T-helper 22 cell (primary cell): ENCODE data around the gene DDB1.

Experiments
- DNase-seq: peaks from one replicate; pipeline ENCODE4 v3.0.0-alpha.2; 2020; ENCODE audit warnings: low read depth

The DDB1 gene

DNA sequence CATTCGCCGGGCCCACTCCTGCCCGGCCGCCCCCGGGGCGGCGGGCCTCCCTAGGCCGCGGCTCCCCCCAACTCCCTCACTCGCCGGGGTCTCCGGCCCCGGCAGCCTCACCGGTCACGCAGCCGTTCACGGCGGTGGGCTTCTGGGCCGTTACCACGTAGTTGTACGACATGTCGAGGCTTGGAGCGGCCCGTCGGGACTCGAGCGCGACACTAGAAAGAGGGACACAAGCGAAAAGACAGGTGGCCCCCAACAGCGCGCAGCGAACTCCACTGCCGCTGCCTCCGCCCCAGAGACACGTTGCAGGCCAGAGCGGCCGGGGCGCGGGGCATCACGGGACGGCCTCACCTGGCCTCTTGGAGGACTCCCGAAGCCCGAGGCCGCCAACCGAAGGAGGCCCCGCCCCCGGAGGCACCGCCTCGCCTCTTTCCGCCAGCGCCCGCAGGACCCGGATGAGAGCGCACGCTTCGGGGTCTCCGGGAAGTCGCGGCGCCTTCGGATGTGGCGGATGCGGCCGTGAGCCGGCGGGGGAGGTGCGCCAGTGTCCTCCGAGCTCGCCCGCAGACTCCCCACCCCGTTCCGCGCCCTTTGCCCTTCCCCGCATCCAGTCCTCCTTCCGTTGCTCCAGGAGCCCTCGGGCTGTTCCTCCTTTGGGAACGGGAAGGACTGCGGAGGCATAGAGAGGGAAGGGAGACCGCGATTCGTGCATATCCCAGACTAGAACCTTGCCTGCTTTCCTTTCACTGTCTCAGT, at the start of gene DDB1, which contains the start of gene TKFC:
DDB1 (minus strand) TSS at position 309 of the 753 bp plus-strand sequence; CDS start at position 172, 137 bp downstream.
TKFC (plus strand) TSS at position 432 of the 753 bp plus-strand sequence. CDS start 1,501 bp downstream, outside the sequence.
- peak; percentile 95 for DNase-seq

DNA sequence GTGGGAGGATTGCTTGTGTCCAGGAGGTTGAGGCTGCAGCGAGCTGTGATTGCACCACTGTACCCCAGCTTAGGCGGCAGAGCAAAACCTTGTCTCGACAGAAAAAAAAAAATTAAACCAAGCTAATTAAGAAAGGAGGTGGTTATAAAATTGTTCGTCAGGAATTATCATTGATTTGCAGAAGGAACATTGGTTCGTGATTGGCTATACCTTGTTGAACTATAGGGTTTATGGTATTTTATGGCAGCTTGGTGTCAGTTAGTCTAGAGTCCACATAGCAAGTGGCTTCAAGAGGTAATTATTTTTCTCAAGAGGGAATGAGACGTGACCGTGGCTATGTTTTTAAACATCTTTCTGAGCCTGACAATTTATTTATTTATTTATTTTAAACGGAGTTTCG, 48.0 kb upstream of the DDB1 start:
- no peak for DNase-seq

DNA sequence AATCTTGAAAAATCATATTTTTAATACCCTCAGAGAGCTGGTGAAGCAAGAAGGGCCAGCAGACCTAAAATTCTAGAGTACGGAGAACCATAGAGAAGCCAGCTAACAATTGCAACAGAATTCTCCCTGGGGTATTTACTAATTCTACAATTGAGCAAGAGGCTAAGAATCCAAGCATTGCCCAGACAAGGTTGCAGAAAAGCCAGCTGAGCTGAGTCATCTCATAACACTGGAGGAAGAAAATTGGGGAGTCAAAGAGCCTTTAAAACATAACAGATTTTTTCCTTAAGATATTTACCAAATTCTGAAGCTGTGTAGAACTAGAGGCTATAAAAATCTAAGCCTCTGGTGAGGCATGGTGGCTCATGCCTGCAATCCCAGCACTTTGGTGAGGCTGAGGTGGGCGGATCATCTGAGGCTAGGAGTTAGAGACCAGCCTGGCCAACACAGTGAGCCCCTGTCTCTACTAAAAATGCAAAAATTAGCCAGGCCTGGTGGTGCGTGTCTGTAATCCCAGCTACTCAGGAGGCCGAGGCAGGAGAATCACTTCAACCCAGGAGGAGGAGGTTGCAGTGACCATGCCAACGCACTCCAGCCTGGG, 45.9 kb upstream of the DDB1 start:
- DNase-seq, result no peak

DNA sequence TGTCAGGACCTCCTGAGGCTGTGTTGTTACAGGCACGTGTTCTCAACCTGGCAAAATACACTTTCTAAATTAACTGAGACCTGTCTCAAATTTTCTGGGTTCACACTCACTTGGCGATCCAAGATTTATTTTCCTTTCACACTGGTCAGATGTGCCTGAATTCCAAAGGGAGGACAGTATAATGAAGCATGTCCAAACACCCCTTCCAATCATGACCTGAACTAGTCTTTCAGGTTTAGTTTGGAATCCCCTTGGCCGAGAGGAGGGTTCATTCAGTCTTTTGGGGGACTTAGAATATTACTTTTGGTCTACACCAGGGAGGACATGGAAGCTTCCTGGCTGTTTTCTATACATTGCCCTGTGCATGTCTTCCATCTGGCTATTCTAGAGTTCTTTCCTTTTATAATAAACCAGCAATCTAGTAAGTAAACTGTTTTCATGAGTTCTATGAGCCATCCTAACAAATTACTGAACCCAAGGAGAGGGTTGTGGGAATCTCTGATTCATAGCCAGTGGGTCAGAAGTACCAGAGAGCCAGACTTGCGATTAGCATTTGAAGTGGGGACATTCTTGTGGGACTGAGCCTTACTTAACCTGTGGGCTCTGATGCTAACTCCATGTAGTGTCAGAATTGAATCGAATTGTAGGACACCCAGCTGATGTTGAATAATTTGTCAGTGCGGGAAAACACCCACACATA, 44.7 kb upstream of the DDB1 start:
- DNase-seq, result no peak

DNA sequence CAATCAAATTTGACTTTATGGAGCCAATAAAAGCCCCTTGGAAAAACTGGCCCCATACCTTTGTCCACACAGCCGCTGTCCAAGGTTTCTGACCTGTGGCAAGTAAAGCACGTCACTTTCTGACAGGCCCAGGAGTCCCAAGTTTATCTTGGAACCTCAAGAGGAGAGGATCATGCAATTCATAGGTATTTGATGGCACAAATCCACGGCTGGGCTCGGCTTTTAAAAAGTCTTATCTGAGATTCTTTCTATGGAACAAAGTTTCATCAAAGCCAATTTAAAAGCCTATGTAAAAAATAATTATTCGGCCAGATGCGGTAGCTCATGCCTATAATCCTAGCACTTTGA, 42.8 kb upstream of the DDB1 start:
- DNase-seq, result no peak

DNA sequence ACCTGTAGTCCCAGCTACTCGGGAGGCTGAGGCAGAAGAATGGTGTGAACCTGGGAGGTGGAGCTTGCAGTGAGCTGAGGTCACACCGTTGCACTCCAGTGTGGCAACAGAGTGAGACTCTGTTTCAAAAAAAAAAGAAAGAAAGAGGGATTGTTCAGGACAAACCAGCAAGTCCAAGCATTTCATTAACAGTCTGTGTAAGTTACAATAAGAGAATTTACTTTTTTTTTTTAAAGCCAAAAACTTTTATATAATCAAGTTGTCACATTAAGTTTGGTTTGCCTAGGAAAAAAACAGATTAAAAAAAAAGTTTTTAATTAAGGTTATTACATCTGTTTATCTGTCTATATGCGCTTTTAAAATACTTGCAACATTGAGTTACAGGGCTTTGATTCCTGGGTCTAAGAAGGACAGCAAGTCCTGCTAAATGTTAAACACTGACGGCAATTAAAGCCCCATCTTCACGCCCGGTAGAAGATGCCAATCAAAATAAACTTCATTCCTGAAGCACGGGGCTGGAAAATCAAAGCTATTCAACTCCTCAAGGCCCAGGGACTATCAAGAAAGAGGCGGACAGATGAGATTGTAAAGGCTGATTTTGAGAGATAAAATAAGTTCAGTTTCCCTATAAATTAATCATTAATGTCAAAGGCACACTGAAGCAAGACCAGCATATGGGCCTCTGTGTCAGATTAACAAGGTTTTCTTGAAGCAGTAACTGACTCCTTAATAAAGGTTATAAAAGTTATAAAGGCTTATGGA, 39.9 kb upstream of the DDB1 start:
- DNase-seq, result no peak

DNA sequence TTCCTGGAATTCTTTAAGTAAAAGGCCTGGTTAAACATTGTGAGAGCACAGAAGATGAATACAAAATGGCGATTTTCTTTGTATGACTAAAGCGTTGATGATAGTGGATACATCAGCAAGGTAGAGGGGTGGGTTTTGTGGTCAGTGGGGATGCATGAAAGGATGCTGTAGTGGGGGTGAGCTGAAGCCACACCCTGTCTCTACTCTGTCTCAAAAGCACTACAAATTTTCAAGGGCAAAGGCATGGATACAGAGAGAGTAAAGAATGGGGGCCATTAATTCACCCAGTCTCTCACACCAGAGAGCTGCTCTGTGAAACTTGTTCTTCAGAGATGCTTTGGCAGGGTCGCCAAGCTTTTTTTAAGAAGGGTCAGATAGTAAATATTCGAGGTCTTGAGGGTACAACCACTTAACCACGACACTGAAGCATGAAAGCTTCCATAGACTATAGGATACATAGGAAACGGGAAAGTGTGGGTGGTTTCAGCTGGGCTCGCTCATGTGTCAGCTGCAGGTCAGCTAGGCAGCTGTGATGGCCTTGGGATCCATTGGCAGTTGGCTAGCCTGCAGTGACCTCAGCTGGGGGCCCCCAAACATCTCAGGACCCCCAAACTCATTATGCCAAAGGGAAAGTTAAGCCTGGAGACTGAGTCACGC, 37.6 kb upstream of the DDB1 start:
- DNase-seq, result no peak

DNA sequence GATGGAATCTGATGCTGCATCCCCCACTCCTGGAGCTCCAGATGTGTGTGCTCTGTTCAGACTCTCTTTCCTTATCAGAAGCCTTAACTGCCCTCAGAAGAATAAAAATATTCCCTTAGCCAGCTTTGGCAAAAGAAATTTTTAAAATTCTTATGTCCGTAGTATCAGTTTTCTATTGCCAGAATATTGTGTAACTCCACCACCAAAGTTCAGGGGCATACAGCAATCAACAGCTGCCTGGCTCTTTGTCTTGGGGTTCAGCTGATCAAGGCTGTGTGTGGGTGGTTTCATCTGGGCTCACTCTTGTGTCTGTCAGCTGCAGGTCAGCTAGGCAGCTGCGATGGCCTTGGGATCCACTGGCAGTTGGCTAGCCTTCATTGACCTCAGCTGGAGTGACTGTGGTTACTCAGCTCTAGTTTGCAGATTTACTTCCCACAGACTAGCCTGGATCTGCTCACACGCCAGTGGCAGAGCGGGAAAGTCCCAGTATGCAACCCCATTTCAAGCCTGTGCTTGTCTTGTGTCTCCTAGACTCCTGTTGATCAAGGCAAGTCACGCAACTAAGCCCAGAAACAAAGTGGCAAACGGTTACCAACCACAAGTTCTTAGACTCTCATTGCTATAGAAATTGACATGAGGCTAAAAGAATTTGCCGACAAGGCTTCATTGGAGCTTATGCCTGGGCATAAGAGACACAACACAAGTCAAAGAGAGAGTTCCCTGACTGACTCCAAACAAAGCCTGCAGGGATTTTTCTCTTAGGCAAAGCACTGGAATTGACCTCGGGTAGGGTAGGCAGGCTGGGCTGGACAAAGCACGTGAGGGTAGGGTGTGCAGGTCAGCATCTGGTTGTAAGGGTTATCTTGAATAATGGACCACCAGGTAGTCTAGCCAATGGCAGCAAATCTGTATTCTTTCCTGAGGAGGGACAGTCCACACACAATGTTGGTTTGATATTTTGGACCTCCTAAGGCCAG, 36.8 kb upstream of the DDB1 start:
- no peak for DNase-seq

DNA sequence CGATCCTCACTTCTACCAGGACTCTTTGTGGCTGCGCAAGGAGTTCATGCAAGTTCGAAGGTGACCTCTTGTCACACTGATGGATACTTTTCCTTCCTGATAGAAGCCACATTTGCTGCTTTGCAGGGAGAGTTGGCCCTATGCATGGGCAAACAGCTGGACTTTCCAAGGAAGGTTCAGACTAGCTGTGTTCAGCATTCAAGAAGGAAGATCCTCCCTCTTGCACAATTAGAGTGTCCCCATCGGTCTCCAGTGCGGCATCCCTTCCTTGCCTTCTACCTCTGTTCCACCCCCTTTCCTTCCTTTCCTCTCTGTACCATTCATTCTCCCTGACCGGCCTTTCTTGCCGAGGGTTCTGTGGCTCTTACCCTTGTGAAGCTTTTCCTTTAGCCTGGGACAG, 35.7 kb upstream of the DDB1 start:
- no peak for DNase-seq

DNA sequence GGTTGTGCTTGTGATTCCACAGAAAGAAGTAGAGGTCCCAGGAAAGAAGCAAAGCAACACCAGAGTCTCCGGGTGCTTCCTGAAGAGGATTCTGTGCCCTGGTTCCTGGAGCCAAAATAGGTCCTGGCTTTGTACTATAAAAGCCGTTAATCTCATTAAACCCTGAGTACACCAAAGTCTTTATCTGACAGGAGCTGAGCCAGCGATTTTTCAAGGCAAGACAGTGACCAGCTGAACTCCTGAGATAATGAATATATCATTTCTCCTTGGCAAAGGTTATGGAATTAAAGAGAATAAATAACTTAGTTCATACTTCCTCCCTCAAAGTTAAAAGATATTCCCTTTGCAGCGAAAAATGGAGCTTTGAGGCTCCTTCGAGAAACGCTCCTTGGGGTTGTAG, 34.5 kb upstream of the DDB1 start:
- no peak for DNase-seq

DNA sequence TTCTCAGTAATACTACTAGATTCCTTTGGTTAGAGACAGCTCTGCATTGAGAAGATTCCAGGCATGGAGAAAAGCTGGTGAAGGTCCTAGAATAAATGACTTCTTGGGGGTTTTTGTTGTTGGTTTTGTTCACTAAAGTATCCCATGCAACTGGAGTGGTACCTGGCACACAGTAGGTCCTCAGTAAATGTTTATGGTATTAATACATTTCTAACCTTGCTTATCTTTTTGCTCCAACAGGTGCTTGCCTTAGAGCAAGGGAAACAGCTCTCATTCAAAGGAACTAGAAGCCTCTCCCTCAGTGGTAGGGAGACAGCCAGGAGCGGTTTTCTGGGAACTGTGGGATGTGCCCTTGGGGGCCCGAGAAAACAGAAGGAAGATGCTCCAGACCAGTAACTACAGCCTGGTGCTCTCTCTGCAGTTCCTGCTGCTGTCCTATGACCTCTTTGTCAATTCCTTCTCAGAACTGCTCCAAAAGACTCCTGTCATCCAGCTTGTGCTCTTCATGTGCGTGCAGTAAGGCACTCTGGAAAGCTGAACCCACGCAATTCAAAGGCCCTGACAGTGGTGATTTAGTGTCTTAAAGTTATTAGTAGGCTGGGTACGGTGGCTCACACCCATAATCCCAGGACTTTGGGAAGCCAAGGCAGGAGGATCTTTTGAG, 31.2 kb upstream of the DDB1 start:
- no peak for DNase-seq

DNA sequence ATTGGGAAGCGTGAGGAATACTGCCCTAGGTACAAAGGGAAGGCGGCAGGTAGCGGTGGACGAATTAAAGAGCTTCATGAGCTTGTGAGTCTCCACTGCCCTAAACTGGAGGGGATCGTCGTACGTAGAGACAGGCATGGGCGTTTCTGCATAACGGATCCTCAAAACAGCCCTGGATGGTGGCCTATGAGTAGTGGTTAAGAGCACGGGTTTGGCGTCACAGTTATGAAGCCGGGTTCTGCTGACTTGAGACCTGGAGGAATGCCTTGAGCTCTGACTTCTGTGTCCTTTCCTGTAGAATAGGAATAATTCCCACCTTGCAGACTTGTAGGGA, 29.6 kb upstream of the DDB1 start:
- peak; percentile 7 for DNase-seq

DNA sequence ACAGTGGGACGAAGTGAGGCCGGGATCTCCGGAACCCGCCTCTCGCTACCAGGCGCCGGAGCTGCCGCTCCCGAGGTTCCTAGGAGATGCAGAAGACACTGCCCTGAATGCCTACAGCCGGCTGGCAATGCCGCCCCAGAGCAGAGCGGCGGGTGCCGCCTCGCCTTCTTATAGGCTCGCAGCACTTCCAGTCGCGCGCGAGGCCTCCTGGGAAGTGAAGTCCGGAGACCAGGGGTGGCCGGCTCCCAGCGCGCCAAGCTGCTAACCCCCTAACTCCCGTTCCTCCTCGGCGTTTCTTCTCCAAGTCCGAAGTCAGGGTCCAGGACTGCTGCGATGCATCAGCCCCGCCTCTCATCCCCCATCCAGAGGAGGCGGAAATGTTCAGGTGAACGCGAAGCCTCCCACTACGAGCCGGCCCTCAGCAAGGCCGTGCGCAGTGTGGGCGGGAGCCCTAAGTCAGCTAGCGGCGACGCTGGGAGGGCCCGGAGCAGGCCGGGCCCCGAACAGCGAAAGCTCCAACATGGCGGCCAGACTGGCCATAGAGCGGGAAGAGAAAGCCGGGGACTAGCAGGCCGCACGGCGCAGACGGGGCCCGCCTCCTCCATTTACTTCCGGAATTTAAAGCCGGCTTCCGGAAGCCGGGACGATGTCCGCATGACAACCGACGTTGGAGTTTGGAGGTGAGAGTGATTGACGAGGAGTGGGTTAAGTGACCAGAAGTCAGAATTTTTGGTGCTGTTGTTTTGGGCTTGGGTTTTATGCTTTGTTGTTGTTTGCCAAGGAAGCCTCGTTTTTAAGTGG, 29.0 kb upstream of the DDB1 start, which contains the start of the genes CYB561A3 and TMEM138:
CYB561A3 (minus strand) TSS at position 142 of the 801 bp plus-strand sequence. CDS start 5,169 bp downstream, outside the sequence.
TMEM138 (plus strand) TSS at position 634 of the 801 bp plus-strand sequence. CDS start 2,017 bp downstream, outside the sequence.
- peak; percentile 78 for DNase-seq

DNA sequence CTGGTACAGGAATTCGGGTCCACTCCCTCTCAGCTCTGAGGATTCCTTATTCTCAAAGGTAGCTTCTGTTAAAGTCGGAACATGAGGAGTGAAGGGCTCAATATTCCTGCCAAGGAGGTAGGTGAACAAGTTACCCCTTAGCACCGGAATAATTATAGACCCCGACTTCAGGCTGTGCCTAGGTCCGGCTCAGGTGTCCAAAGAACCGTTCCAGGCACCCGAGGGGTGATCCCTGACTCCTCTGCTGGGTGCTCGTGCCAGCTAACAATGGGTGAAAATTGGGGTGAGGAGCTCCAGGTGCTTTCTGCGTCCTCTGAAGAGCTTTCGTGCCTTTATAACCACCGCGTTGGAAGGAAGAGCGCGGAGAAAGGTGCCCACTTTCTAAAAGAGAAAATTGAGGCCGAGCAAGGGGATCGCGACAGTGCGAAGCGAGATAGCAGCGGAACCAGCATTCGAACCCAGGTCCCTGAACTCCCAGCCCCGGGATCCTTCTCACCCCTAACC, 28.4 kb upstream of the DDB1 start:
- DNase-seq, result no peak

DNA sequence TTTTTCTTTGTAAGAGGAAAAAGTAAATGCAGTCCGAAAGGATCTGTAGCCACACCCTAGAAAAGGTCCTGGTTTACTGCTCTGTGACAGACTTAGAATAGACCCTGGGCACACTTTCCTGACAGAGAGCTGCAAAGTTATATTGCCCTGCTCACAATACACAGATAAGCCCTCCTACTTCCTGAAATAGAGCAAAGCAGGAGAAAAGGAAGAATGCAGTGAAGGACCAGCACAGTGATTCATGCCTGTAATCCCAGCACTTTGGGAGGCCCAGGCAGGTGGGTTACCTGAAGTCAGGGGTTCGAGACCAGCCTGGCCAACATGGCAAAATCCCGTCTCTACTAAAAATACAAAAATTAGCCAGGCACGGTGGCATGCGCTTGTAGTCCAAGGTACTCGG, 26.6 kb upstream of the DDB1 start:
- DNase-seq, result no peak

DNA sequence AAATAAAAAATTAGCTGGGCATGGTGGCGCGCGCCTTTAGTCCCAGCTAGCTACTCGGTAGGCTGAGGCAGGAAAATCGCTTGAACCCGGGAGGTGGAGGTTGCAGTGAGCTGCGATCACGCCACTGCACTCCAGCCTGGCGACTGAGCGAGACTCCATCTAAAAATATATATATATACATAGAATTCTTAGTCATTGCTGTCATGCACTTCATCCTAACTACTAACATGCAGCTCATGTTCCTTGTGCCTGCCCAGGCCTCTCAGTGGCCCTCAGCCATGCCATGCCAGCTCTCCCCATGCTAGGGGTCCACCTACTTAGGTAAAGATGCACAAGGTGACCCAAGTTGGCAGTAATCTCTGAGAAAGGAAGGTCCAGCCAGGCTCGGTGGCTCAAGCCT, 25.7 kb upstream of the DDB1 start:
- no peak for DNase-seq

DNA sequence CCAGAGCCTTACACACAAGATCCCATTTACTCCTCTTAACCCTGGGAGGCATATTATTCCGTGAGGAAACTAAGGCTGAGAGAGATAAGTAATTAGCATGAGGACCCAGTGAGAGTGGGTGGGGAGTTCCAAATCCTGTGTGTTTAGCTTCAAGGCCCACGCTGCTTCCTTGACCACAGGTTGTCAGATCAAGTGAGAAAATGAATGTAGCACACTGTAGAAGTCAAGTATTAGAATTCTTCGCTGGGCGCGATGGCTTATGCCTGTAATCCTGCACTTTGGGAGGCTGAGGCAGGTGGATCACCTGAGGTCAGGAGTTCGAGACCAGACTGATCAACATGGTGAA, 25.0 kb upstream of the DDB1 start:
- DNase-seq, result no peak

DNA sequence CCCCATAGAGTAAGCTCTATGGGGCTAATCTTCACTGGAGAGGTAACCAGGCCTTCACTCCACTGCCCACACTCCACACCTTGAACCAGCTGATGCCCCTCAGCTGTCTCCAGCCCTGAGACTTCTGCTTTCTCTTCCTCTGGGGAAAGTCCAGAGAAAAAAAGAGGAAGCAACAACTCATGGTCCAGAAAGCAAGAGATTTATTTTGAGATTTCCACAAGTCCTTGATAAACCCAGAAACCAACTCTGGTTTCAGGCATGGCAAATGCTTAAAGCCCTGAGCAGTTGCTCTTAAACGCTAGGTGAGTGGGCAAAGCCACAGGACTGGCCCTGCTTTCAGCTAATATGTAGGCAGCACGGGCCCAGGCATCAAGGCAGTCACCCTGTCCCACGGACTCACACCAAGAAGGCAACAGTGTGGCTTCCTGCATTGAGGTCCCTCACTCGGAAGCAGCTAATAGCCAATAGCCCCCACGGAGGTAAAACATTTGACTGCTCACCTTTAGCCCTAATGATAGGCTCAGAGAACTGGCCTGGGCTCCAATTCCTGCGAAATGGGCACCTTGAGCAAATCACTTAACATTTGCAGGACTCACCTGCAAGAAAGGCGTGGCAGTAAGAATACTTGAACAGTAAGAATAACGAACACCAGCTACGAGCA, 24.5 kb upstream of the DDB1 start:
- DNase-seq, result no peak

DNA sequence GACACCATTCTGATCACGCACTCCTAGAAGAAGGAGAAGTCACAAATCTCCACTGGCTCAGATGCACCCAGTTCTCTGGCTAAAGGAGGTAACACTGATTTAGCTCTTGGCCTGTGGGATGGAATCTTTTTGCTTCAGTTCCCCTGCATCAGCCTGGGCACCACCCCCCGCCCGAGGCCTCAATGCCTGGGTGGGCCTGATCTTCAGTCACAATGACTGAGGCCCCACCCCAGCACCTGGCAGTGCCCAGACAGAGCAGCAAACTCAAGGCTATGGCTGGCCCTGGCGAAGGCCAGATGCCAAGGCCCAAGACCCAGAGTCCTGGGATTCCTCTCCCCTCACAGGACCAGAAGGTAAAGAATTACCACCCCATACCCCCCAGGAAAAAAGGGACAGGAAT, 23.8 kb upstream of the DDB1 start:
- no peak for DNase-seq
